SIG-M5 treated with dmso at 0.1 percent for 504 hours (cell line): ENCODE results near the gene EIF3B.
"Not testable (repeated sequence)": the region's sequence is repeated elsewhere in the genome, so short reads cannot be mapped to it uniquely, and the experiment has no call there.

Experiments used
- DNase-seq: peaks from one replicate; lab custom pipeline; 2025; ENCODE audit not compliant: unreplicated experiment; lab: John Stamatoyannopoulos, UW

The EIF3B gene

GRCh38 chr7:2354186-2354938 is at the start of gene EIF3B:
TSS of gene EIF3B (plus strand) at chr7:2354827. CDS start at chr7:2354922, 95 bp downstream.
- DNase-seq, result peak; percentile 89

GRCh38 chr7:2305258-2305657 is 49.4 kb upstream of the EIF3B start:
- DNase-seq, result not testable (repeated sequence)

- no peak for DNase-seq
These were observed 47.9 kb upstream of the EIF3B start for GRCh38 chr7:2306688-2307087.

- no peak for DNase-seq
These were observed 46.9 kb upstream of the EIF3B start for GRCh38 chr7:2307690-2308107.

- peak; percentile 16 for DNase-seq
These were observed 44.7 kb upstream of the EIF3B start for GRCh38 chr7:2309889-2310331.

- DNase-seq, result no peak
These were observed 42.2 kb upstream of the EIF3B start for GRCh38 chr7:2312267-2312929.

GRCh38 chr7:2313450-2314208 is 41.0 kb upstream of the EIF3B start:
- DNase-seq, result no peak

GRCh38 chr7:2314209-2314955 is 40.2 kb upstream of the EIF3B start, which contains the start of gene SNX8:
TSS of gene SNX8 (minus strand) at chr7:2314441. CDS start at chr7:2314421, 20 bp downstream.
- DNase-seq, result peak; percentile 79

GRCh38 chr7:2314956-2315530 is 39.6 kb upstream of the EIF3B start:
- not testable (repeated sequence) for DNase-seq

GRCh38 chr7:2315787-2316186 is 38.8 kb upstream of the EIF3B start:
- DNase-seq, result no peak

- no peak for DNase-seq
These were observed 38.0 kb upstream of the EIF3B start for GRCh38 chr7:2316578-2316977.

- no peak for DNase-seq
These were observed 36.9 kb upstream of the EIF3B start for GRCh38 chr7:2317556-2318293.

- no peak for DNase-seq
These were observed 33.6 kb upstream of the EIF3B start for GRCh38 chr7:2321020-2321419.

- peak; percentile 38 for DNase-seq
These were observed 29.5 kb upstream of the EIF3B start for GRCh38 chr7:2325162-2325561.

GRCh38 chr7:2326951-2327350 is 27.7 kb upstream of the EIF3B start:
- DNase-seq, result no peak

- DNase-seq, result no peak
These were observed 24.1 kb upstream of the EIF3B start for GRCh38 chr7:2330493-2330892.

- DNase-seq, result no peak
These were observed 22.9 kb upstream of the EIF3B start for GRCh38 chr7:2331707-2332106.

- not testable (repeated sequence) for DNase-seq
These were observed 21.9 kb upstream of the EIF3B start for GRCh38 chr7:2332606-2333231.

- DNase-seq, result no peak
These were observed 17.9 kb upstream of the EIF3B start for GRCh38 chr7:2336626-2337299.
